ENCODE data around the gene TBC1D21. TPM values are rescaled to one million over a fixed set of nuclear protein-coding genes. Genes with fewer than 3 reads are reported as not detected.

The TBC1D21 gene
- total and polyA plus RNA-seq, 9 of the 15 experiments (the other 6 are each of a cell fraction or from before 2014, with no cell fraction given), result not detected

DNA sequence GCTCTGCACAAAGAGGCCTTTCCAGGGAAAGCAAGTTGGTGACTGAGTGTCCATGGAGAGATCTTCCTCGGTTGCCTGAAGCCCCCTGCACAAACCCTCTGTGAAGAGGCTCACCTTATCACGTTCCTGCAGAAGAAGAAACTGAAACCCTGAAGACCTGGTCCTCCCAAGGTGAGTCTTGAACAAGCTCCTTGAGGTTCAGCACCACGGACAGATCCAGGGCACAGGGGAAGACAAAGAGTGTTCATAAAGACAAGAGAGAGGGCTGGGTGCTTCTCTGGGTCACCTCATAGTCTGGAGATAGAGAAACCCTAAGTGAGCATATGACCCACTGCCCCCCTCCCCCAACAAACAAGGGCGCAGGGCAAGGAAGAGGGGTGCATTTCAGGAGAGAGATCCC lies 21.7 kb upstream of the TBC1D21 start:
- ATAC-seq (peak; percentile 67; the same call in 2 of the 3 replicates), DNase-seq (ENCODE audit: extremely low read depth in 1 of 4, low spot score in 3 of 4) (peak; percentile 25 to 70 (median 38)), FAIRE-seq (no peak)
- POLR2A ChIA-PET, result interaction anchor here (0.6 to 1.1 kb wide), 5 partner anchors 9 to 47 kb away, joined by 3 to 5 read pairs (median 3); no protein-coding TSS in a partner anchor
- Histone ChIP-seq H3K4me1 (replicated peaks in 1 of 2; ENCODE audit: control insufficient read depth in 2 of 2, insufficient read depth in 2 of 2, low read length in 2 of 2) (no peaks in the 10 kb centered on the region; a peak in 1 of 5 replicates), H3K27me3 (ENCODE audit: control insufficient read depth in 2 of 2, insufficient read depth in 2 of 2, low read length in 2 of 2) (peaks cover 0 to 3% of the 10 kb centered on the region in 2 experiments; a peak in 1 of 5 replicates), H4K20me1 (replicated peaks; ENCODE audit: control insufficient read depth, insufficient read depth, low read length) (peaks cover 12% of the 10 kb centered on the region; the same call in 1 of the 2 replicates), H2AFZ (ENCODE audit: low read depth, low read length) (no peak overlapping the region), H3K27ac (ENCODE audit: extremely low read depth, low read depth, low read length) (no peak overlapping the region), H3K9me1 (ENCODE audit: control insufficient read depth, insufficient read depth, low read length) (no peaks in the 10 kb centered on the region), H3K36me3 (ENCODE audit: control insufficient read depth, insufficient read depth, low read length) (no peaks in the 10 kb centered on the region), H3K4me2 (ENCODE audit: insufficient read depth, low read length) (no peak overlapping the region), H3K4me3 (no peak overlapping the region), H3K9me3 (replicated peaks; ENCODE audit: control insufficient read depth, insufficient read depth, low read depth, low read length) (no peaks in the 10 kb centered on the region), H3K9ac (ENCODE audit: insufficient read depth in 1 of 2, low read depth in 2 of 2, low read length in 2 of 2) (no peak overlapping the region), H3K79me2 (ENCODE audit: control insufficient read depth, insufficient read depth, low read length) (no peaks in the 10 kb centered on the region)
- WGBS (ENCODE audit: insufficient coverage, low coverage, missing lambda C conversion rate), result 0% methylated on average over 3 of the region's 4 CpGs
- intact Hi-C loops (cut with micrococcal nuclease), result no loop called here
- CTCF ChIA-PET (ENCODE audit: low intra/inter-chr PET ratio), result no interaction called here
- BruUV-seq (replicated peaks), result no TSS peak
- in situ Hi-C loops (cut with MboI), result no loop called here
- TF ChIP-seq, protein P1, sequence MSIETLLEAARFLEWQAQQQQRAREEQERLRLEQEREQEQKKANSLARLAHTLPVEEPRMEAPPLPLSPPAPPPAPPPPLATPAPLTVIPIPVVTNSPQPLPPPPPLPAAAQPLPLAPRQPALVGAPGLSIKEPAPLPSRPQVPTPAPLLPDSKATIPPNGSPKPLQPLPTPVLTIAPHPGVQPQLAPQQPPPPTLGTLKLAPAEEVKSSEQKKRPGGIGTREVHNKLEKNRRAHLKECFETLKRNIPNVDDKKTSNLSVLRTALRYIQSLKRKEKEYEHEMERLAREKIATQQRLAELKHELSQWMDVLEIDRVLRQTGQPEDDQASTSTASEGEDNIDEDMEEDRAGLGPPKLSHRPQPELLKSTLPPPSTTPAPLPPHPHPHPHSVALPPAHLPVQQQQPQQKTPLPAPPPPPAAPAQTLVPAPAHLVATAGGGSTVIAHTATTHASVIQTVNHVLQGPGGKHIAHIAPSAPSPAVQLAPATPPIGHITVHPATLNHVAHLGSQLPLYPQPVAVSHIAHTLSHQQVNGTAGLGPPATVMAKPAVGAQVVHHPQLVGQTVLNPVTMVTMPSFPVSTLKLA (conservative IDR thresholded peaks at IDR 0.05), result no peak
- TF ChIP-seq NCOA4 (IDR thresholded peaks at IDR 0.05; ENCODE audit: partially characterized antibody) (no peak), GABPB1 (CRISPR knock-in tag; IDR thresholded peaks at IDR 0.05) (no peak), NFYB (IDR thresholded peaks at IDR 0.05; ENCODE audit: extremely low read depth, insufficient read length) (no peak), ZNF311 (CRISPR knock-in tag; IDR thresholded peaks at IDR 0.05) (peak; percentile 56; the same call in 1 of the 2 replicates), ZNF79 (CRISPR knock-in tag; IDR thresholded peaks at IDR 0.05; ENCODE audit: low read depth) (0 out of 2 replicates have a peak, but pooled peaks have one; percentile 16), MBD2 (IDR thresholded peaks at IDR 0.05; ENCODE audit: borderline replicate concordance, low read depth) (no peak), ZNF766 (CRISPR knock-in tag; conservative IDR thresholded peaks at IDR 0.05) (peak; percentile 86), CTBP1 (IDR thresholded peaks at IDR 0.05; ENCODE audit: borderline replicate concordance) (no peak)
- TF ChIP-seq, protein P2, sequence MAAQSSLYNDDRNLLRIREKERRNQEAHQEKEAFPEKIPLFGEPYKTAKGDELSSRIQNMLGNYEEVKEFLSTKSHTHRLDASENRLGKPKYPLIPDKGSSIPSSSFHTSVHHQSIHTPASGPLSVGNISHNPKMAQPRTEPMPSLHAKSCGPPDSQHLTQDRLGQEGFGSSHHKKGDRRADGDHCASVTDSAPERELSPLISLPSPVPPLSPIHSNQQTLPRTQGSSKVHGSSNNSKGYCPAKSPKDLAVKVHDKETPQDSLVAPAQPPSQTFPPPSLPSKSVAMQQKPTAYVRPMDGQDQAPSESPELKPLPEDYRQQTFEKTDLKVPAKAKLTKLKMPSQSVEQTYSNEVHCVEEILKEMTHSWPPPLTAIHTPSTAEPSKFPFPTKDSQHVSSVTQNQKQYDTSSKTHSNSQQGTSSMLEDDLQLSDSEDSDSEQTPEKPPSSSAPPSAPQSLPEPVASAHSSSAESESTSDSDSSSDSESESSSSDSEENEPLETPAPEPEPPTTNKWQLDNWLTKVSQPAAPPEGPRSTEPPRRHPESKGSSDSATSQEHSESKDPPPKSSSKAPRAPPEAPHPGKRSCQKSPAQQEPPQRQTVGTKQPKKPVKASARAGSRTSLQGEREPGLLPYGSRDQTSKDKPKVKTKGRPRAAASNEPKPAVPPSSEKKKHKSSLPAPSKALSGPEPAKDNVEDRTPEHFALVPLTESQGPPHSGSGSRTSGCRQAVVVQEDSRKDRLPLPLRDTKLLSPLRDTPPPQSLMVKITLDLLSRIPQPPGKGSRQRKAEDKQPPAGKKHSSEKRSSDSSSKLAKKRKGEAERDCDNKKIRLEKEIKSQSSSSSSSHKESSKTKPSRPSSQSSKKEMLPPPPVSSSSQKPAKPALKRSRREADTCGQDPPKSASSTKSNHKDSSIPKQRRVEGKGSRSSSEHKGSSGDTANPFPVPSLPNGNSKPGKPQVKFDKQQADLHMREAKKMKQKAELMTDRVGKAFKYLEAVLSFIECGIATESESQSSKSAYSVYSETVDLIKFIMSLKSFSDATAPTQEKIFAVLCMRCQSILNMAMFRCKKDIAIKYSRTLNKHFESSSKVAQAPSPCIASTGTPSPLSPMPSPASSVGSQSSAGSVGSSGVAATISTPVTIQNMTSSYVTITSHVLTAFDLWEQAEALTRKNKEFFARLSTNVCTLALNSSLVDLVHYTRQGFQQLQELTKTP (IDR thresholded peaks at IDR 0.05; ENCODE audit: low read depth in 1 of 2, partially characterized antibody in 2 of 2), result peak in 1 of 2 experiments; percentile 76
- TF ChIP-seq, protein P3, sequence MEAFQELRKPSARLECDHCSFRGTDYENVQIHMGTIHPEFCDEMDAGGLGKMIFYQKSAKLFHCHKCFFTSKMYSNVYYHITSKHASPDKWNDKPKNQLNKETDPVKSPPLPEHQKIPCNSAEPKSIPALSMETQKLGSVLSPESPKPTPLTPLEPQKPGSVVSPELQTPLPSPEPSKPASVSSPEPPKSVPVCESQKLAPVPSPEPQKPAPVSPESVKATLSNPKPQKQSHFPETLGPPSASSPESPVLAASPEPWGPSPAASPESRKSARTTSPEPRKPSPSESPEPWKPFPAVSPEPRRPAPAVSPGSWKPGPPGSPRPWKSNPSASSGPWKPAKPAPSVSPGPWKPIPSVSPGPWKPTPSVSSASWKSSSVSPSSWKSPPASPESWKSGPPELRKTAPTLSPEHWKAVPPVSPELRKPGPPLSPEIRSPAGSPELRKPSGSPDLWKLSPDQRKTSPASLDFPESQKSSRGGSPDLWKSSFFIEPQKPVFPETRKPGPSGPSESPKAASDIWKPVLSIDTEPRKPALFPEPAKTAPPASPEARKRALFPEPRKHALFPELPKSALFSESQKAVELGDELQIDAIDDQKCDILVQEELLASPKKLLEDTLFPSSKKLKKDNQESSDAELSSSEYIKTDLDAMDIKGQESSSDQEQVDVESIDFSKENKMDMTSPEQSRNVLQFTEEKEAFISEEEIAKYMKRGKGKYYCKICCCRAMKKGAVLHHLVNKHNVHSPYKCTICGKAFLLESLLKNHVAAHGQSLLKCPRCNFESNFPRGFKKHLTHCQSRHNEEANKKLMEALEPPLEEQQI (IDR thresholded peaks at IDR 0.05), result peak; percentile 70; the same call in 1 of the 2 replicates

Measured in K562 (cell line).